KBM-7 (cell line): ENCODE data around the gene PATE1.

Source experiments
- DNase-seq: peaks from one replicate; pipeline ENCODE4 v3.0.0-alpha.2; 2015
- in situ Hi-C: fragments of 300-500 bp; cut with MboI; formaldehyde crosslinking; loops from 2 replicates; pipeline ENCODE4 v1.14.3; 2020; ENCODE audit warnings: low sequenced_read_pairs, low pct_unique_long_range_greater_than_20kb, mixed read lengths

Gene PATE1

GRCh38 chr11:125784678-125785077, 38.6 kb downstream of the PATE1 start:
- no peak for DNase-seq
- in situ Hi-C loops: no loop called here

GRCh38 chr11:125787827-125788226, 41.7 kb downstream of the PATE1 start, which contains the start of gene PATE3:
PATE3 (plus strand) TSS chr11:125788127; CDS start chr11:125788152, 25 bp downstream.
- in situ Hi-C loops: no loop called here
- DNase-seq: no peak

DNA sequence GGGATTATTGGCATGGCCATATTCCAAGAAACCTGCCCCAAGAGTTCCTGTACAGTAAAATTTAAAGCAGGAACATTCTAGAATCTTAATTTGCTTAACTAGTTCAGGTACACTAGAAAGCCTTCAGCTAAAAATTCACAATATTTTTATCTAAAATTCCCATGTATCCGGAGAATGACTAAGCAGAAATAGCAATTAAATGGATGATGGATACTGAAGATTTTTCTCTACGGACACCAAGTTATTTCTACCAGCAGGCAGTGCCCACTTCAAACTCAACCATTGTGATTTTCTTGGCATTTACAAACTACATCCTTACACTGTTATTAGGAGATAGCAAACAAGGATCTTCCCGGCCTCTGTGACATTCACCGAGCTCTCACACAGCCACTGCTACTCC, 44.7 kb downstream of the PATE1 start:
- DNase-seq: no peak
- in situ Hi-C loops: no loop called here

DNA sequence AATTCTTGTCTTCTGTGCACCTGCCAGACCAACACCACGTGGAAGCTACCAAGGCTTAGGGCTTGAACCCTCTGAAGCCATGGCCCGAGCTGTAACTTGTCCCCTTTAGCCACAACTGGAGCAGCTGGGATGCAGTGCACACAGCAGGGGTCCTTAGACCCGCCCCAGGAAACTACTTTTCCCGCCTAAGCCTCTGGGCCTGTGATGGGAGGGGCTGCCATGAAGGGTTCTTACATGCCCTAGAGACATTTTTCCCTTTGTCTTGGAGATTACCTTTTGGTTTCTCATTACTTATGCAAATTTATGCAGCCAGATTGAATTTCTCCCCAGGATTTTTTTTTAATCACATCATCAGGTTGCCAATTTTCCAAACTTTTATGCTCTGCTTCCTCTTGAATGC, 51.6 kb downstream of the PATE1 start:
- in situ Hi-C loops: no loop called here

More for the DNA sequence above, 51.6 kb downstream of the PATE1 start:
- DNase-seq: no peak
